Measurements from ENCODE around the gene TAP2. TPM values are rescaled to one million over a fixed set of nuclear protein-coding genes. Genes with fewer than 3 reads are reported as not detected.

Gene TAP2
- total RNA-seq, 4 donors from 2014 or later = 2.5 to 7.1 (median 4.1) TPM

GRCh38 chr6:32843331-32843978 lies 4.9 kb upstream of the TAP2 start:
- Histone ChIP-seq H3K27ac (peak overlapping the region; percentile 82 to 92 (median 91)), H3K36me3 (peaks cover 0 to 41% of the 10 kb centered on the region in 2 donors), H3K4me3 (peak overlapping the region; percentile 66 to 91 (median 72)), H3K4me1 (peaks cover 4 to 10% of the 10 kb centered on the region in 2 donors), H3K27me3 (no peaks in the 10 kb centered on the region), H3K9me3 (no peaks in the 10 kb centered on the region)
- intact Hi-C loops (cut with DNase I; ENCODE audit: low total_unique reads) (no loop called here), in situ Hi-C loops (cut with MboI; ENCODE audit: low sequenced_read_pairs in 4 of 4) (no loop called here)
- TF ChIP-seq POLR2A (IDR thresholded peaks at IDR 0.05) = no peak
- no peak for TF ChIP-seq CTCF (IDR thresholded peaks at IDR 0.05 in 4 of 5, conservative IDR thresholded peaks at IDR 0.05 in 1 of 5)
- ATAC-seq (no peak), DNase-seq (no peak)

- no peak for DNase-seq
- no peak for ATAC-seq
- in situ Hi-C loops (cut with MboI; ENCODE audit: low sequenced_read_pairs in 4 of 4) (no loop called here), intact Hi-C loops (cut with DNase I; ENCODE audit: low total_unique reads) (no loop called here)
- Histone ChIP-seq H3K4me1 (peaks cover 5 to 12% of the 10 kb centered on the region in 2 donors), H3K27ac (peak overlapping the region in 3 of 4 donors; percentile 91 to 92 (median 91)), H3K27me3 (no peaks in the 10 kb centered on the region), H3K4me3 (peak overlapping the region in 1 of 4 donors; percentile 74), H3K36me3 (peaks cover 0 to 33% of the 10 kb centered on the region in 2 donors), H3K9me3 (no peaks in the 10 kb centered on the region)
- no peak for TF ChIP-seq POLR2A (IDR thresholded peaks at IDR 0.05)
These were observed 4.2 kb upstream of the TAP2 start for GRCh38 chr6:32842690-32843089.

- Histone ChIP-seq H3K27me3 (no peaks in the 10 kb centered on the region), H3K27ac (peak overlapping the region in 2 of 4 donors; percentile 91), H3K4me3 (no peak overlapping the region), H3K4me1 (peaks cover 10 to 17% of the 10 kb centered on the region in 2 donors), H3K36me3 (peaks cover 0 to 28% of the 10 kb centered on the region in 2 donors), H3K9me3 (no peaks in the 10 kb centered on the region)
- TF ChIP-seq CTCF (IDR thresholded peaks at IDR 0.05 in 4 of 5, conservative IDR thresholded peaks at IDR 0.05 in 1 of 5) (no peak), POLR2A (IDR thresholded peaks at IDR 0.05) (no peak)
- no peak for ATAC-seq
- in situ Hi-C loops (cut with MboI; ENCODE audit: low sequenced_read_pairs in 4 of 4) = no loop called here
- no peak for DNase-seq
- intact Hi-C loops (cut with DNase I; ENCODE audit: low total_unique reads) = no loop called here
These were observed 3.6 kb upstream of the TAP2 start for GRCh38 chr6:32842021-32842650.

- in situ Hi-C loops (cut with MboI; ENCODE audit: low sequenced_read_pairs in 4 of 4) (no loop called here), intact Hi-C loops (cut with DNase I; ENCODE audit: low total_unique reads) (no loop called here)
- peak overlapping the region in 1 of 4 donors; percentile 90 for H3K27ac ChIP-seq
These were observed 2.2 kb upstream of the TAP2 start for GRCh38 chr6:32840604-32841246.

More at GRCh38 chr6:32840604-32841246, 2.2 kb upstream of the TAP2 start:
- no peak overlapping the region for H3K4me3 ChIP-seq
- H3K9me3 ChIP-seq = no peaks in the 10 kb centered on the region
- peaks cover 0 to 14% of the 10 kb centered on the region in 2 donors for H3K36me3 ChIP-seq
- TF ChIP-seq POLR2A (IDR thresholded peaks at IDR 0.05) = no peak
- no peak for TF ChIP-seq CTCF (IDR thresholded peaks at IDR 0.05 in 4 of 5, conservative IDR thresholded peaks at IDR 0.05 in 1 of 5)
- ATAC-seq (no peak), DNase-seq (no peak)
- no peaks in the 10 kb centered on the region for H3K27me3 ChIP-seq
- H3K4me1 ChIP-seq = peaks cover 10 to 17% of the 10 kb centered on the region in 2 donors
